ENCODE data around the gene TTC29.

DNA sequence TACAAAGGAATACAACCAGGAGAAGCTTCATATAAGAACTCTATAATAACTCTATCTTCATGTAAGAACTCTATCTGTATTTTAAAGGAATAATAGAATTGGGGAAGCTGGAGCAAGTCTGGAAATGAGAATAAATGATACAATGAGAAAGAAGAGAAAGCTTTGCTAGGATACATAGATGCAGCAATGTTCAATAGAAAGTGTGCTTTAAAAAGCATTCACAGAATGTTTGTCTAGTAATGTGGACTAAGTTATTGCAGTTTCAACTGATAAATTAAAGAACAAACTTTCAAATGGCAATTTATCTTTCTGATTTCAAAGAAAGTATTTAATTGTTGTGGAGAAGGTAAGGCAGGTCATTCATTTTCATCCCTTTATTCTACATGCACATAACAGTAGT, 104.9 kb downstream of the TTC29 start:
- TF ChIP-seq EZH2 (IDR thresholded peaks at IDR 0.05; ENCODE audit: insufficient read depth, low read length): no peak
- TF ChIP-seq, protein P1, sequence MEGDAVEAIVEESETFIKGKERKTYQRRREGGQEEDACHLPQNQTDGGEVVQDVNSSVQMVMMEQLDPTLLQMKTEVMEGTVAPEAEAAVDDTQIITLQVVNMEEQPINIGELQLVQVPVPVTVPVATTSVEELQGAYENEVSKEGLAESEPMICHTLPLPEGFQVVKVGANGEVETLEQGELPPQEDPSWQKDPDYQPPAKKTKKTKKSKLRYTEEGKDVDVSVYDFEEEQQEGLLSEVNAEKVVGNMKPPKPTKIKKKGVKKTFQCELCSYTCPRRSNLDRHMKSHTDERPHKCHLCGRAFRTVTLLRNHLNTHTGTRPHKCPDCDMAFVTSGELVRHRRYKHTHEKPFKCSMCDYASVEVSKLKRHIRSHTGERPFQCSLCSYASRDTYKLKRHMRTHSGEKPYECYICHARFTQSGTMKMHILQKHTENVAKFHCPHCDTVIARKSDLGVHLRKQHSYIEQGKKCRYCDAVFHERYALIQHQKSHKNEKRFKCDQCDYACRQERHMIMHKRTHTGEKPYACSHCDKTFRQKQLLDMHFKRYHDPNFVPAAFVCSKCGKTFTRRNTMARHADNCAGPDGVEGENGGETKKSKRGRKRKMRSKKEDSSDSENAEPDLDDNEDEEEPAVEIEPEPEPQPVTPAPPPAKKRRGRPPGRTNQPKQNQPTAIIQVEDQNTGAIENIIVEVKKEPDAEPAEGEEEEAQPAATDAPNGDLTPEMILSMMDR (IDR thresholded peaks at IDR 0.05; ENCODE audit: insufficient read depth, low read depth, low read length): no peak
